Measurements from ENCODE around the gene TPCN2.

Gene TPCN2

DNA sequence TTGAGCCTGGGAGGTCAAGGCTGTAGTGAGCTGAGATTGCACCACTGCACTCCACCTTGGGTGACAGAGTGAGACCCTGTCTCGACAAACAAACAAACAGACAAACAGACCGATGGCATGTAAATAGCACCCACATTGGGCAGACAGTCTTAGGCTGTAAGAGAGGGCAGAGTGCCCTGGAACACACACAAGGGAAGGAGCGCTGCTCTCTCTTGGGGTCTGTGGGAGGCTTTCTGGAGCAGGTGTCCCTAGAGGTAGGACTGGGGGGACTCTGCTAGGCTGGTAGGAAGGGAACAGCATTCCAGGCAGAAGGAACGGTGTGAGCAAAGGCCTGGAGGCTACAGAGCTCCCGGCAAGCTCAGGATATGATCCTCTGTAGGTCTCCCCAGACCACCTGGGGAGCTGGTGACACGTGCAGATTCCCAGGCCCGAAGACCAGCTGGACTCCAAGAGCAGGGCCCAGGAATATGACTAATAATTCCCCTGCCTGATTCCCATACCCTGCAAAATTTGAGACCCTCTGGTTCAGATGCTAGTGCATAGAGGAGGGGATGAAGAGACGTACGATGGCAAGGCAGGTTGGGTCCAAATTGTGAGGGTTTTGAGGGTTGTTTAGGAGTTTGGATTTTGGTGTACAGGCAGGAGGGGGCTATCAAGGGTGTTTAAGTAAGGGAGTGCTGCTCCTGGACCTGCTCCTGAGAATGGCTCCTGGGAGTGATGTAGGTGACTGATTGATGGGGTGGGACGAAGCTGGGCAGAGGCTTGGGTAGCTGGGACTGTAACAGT lies 118.6 kb downstream of the TPCN2 start:
- DNase-seq (ENCODE audit: low spot score), result no peak

DNA sequence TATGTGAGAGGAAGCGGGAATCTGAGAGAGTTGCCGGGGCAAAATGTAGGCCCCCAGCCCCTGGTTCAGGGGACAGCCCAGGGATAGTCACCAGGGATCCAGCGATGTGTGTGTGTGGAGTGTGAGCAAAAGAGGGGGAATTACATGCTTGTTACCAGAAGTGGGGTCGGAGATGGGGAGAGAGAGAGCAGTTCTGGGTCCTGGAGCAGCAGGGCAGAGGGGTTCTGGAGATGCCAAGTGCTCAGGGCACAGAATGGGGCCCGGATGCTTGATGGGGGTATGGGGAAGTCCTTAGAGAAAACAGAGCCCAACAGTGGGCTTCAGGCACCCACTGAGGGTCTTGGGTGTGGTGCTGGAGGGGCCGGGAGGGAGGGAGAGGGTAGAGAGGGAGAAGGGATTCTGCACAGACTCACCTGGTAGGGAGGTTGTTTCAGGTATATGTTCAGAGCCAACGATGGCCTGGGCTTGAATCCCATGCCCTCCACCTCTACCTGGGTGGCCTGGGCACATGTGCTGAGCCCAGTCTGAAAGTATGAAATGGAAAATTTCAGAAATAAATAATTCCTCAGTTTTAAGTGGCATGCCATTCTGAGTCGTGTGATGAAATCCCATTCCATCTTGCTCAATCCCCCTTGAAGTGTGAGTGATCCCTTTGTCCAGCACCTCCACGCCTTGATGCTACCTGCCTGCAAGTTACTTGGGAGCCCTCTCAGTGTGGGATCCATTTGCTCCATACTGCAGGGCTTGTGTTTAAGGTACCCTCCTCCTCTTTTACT lies 119.4 kb downstream of the TPCN2 start:
- no peak for DNase-seq (ENCODE audit: low spot score)

DNA sequence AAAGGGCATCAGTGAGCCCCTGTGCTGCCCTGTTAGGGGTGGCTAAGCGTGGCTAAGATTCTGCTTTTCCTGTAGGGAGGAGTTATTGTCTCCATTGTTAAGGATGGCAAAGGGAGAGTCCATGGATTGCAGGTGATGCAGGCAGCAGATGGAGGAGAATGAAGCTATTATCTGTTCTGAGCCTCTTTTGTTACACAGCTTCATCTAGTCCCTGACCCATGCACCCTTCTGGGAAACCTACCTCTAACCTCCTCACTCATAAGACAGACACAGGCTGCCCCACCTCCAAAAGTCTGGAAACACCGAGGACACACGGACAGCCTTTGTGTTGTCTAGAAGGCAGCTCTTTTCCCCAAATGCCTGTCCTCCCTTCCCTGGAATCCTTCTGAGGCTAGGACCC lies 120.7 kb downstream of the TPCN2 start:
- no peak for DNase-seq (ENCODE audit: low spot score)

DNA sequence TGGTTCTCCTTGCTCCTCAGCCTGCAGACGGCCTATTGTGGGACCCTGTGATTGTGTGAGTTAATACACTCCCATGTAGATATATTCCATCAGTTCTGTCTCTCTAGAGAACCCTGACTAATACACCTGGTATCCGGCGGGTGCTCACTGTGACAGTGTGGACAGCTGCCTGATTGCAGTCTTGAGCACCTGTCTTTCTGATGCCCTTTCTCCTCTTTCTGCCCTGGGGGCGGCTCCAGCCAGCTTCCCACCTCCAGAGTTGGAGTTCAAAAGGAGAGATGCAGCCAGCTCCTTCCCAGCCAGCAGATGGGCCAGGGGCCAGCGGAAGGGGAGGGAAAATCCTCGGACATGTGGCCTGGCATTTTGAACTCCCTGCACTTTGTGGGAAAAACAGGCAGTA lies 122.0 kb downstream of the TPCN2 start:
- DNase-seq (ENCODE audit: low spot score), result no peak

DNA sequence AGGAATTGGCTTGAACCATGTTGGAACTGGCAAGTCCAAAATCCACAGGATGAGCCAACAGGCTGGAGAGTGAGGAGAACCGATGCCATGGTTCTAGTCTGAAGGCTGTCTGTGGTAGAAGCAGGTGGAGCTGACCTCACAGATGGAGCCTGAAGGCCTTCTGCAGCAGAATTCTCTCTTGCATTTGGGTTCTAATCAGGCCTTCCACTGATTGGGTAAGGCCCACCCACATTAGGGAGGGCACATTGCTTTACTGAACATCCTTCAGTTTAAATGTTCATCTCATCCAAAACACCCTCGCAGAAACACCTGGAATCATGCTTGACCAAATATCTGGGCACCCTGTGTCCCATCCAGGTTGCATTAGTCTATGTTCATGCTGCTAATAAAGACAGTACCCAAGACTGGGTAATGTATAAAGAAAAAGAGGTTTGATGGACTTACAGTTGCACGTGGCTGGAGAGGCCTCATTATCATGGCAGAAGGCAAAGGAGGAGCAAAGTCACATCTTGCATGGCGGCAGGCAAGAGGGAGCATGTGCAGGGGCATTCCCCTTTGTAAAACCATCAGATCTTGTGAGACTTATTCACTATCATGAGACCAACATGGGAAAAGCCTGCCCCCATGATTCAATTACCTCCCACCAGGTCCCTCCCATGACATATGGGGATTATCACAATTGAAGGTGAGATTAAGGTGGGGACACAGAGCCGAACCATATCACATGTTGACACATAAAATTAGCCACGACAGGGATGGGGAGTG lies 122.9 kb downstream of the TPCN2 start:
- no peak for DNase-seq (ENCODE audit: low spot score)

DNA sequence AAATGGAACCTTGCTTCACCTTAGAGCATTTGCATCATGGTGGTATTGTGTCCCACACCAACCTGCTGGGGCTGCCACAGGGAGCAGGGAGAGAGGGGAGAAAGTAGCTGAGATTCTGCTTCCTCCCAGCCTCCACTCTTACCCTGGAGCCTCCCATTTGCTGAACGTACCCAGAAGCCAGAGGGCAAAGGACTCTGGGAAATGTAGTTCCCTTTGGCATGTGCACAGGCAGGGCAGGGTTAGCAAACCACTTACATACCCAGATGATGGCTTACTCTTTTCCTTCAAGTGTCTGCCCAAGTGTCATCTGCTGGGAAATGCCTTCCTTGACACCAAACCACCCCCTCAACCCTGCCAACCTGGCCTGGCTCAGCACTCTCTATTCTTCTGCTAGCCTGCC lies 123.9 kb downstream of the TPCN2 start:
- DNase-seq (ENCODE audit: low spot score), result no peak

DNA sequence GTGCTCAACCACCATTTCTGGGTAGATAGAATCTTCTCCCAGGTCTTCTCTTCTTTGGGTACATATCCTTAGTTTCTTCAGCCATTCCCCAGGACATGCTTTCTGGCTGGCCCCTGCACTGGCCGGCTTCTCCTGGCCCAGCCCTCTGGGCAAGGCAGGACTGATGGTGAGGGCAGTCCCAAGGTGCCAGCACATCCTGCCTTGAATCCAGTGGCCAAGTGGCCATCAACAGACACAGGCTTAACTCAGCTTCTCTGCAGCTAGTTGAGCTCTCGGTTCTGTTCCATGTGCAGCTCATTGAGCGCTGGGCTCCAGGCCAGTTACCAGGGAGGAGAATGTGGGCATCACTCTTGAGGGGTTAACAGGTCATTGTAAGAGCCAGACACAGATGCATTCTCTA lies 124.6 kb downstream of the TPCN2 start:
- DNase-seq (ENCODE audit: low spot score), result no peak

DNA sequence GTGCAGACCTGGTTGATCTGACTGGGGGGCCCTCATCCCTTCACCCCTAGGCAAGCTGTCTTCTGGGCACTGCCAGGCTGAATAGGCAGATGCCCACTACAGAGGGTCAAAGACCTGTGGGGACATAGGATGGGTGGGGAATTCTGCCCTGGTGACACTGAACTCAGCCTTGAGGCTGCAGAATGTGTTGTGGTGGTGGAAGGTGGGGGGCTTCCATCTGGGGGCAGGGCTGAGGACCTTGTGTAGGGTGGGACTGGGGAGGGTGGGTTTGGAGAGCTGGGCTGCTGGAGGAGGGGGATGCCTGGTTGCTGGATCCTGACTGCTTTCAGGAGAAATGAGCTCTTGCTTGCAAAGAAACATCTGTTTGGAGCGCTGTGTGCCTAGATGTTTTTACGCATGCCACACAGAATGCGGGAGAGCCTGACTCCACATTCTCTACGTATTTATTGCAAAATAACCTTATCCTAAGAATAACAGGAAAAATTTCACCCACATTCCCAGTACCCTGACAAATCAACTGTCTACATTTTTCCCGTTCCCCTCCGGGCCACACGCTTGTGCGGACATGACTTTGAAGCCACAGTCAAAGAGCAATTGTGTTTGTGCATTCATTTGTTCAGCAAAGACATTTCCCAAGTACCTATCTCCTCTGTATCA lies 125.3 kb downstream of the TPCN2 start:
- no peak for DNase-seq (ENCODE audit: low spot score)

DNA sequence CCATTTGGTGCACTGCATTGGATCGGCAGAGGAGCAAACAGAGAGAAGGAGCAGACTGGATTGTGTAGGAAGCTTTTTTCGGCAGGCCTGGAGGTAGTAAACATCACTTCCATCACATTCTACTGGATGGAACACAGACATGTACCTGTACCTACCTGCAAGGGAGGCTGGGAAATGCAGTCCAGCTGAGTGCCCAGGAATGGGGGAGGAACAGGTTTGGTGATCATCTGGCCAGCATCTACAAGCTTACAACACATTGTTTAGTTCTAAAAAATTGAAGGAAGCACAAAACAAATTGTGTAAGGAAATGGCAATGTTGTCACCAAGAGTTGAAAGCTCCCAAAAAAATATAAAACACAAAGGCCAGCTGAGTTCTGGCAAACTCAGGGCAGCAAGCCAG lies 126.1 kb downstream of the TPCN2 start:
- no peak for DNase-seq (ENCODE audit: low spot score)

DNA sequence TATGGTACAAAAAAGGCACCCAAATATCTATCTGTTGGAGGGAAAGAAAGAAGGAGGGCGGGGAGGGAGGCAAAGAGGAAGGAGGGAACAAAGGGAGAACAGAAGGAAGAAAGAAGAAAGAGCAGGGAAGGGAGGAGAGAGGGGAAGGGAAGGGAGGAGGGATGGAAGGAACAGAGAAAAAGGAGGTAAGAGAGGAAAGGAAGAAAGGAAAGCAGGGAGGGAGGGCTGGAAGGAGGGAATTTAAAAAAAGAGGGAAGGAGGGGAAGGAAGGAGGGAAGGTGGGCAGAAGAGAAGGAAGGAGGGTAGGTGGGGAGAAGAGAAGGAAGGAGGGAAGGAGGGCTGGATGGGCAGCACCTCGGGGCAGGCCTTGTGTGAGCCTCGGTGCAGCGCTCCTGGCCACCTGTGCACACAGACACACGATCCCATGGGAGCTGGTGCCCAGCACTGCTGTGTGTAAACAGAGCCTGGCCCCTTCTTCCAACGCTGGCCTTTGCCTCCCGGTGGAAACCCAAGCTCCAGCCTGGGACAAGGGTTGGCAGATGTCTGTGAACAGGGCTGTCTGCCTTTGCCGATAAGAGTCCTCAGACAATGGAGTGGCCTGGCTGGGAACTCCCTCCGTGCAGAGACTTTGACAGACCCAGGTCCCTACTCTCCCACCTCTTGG lies 130.2 kb downstream of the TPCN2 start:
- no peak for DNase-seq (ENCODE audit: low spot score)

DNA sequence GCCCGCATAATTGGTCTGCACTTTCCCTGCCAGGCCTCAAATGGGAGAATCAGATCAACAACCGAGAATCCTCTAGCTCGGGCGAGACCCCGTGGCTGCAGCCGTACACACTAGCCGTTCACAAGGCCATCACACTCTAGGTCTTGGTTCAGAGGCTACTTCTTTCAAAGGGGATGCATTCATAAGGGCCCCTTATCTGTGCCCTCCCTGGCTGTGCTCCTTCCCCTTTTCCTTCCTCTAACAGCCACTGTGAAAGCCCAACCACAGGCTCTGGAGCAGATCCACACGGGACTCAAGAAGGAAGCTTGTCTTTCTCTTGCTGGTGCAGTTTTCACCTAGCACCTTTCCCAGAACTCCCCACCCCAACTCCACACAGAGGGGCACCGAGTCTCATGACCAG lies 131.5 kb downstream of the TPCN2 start:
- DNase-seq (ENCODE audit: low spot score), result no peak

DNA sequence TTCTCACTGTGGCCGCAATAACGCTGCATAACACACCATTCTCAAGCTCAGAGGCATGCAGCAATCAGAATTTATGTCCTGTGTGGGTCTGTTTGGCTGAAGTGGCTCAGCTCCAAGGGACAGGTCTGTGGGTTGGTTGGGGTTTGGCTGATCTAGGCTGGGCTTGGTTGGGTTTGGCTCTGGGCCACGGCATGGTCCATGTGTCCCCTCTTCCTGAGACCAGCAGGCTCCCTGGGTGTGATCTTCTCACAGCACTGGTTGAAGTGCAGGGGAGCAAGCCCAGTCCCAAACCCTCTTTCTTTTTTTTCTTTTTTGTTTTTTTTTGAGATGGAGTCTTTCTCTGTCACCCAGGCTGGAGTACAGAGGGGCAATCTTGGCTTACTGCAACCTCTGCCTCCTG lies 132.0 kb downstream of the TPCN2 start:
- DNase-seq (ENCODE audit: low spot score), result no peak

DNA sequence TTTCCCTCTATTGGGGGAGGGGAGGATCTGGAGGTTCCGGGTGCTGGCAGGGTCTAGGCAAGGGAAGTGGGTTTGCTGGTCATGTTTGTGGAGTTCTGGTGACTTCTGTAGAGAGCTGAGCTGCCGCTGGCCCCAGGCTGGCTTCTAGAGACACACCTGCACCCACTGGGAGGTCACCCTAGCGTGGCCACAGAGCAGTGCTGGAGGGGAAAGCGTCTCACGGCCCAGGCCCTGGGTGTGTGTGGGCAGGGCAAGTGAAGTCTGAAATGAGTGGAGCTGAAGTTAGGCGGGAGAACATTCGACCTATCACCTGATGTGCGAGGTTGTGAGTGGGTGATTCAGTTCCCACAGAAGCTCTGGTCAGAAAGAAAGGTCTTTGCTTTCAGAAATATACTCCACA lies 134.9 kb downstream of the TPCN2 start:
- DNase-seq (ENCODE audit: low spot score), result no peak

Measured in kidney capillary endothelial cell (primary cell).